CD4-positive, alpha-beta T cell (primary cell): ENCODE data around the gene CLDN6. TPM values are rescaled to one million over a fixed set of nuclear protein-coding genes. Genes with fewer than 3 reads are reported as not detected.

Experiments
- ATAC-seq: fragments of 200-7000 bp; cut with Tn5 transposase; one replicate; pipeline ENCODE4 v1.10.0; 2022; ENCODE audit warnings: mild to moderate bottlenecking; ENCODE audit not compliant: poor library complexity
- CTCF ChIA-PET: fragments of 350-600 bp; sonication (Branson Sonifier 250); formaldehyde crosslinking; loops from one replicate; lab custom pipeline; 2021; ENCODE audit warnings: antibody characterized with exemption, inconsistent platforms; lab: Charles Lee
- POLR2A ChIA-PET: fragments of 350-600 bp; sonication (Branson Sonifier 250); formaldehyde crosslinking; loops from one replicate; lab custom pipeline; 2021; ENCODE audit warnings: antibody characterized with exemption, inconsistent platforms; lab: Charles Lee
- DNase-seq, 14 experiments: peaks; one replicate each; pipeline ENCODE4 v3.0.0-alpha.2; 2013 to 2020; ENCODE audit warnings: mixed read lengths in 2 of 14
- H3K27ac ChIP-seq, 2 donors: one replicate each; pipeline versions ENCODE4 v1.5.1 to v1.7.0; 2013; ENCODE audit warnings: low read length in 2 of 2, low read depth in 1 of 2, mild to moderate bottlenecking in 1 of 2
- H3K27me3 ChIP-seq, 2 experiments: 1 replicate in 1 of 2; 2 replicates in 1 of 2; pipeline versions ENCODE4 v1.6.1 to v1.7.0; 2013; ENCODE audit warnings: low read length in 2 of 2, control low read depth in 1 of 2, mild to moderate bottlenecking in 1 of 2, moderate library complexity in 1 of 2; ENCODE audit not compliant: insufficient read depth in 2 of 2, control insufficient read depth in 1 of 2
- H3K36me3 ChIP-seq: one replicate; pipeline ENCODE4 v1.6.1; 2013; ENCODE audit warnings: low read length, control low read depth; ENCODE audit not compliant: insufficient read depth
- H3K4me1 ChIP-seq: one replicate; pipeline ENCODE4 v1.6.1; 2013; ENCODE audit warnings: low read length, control low read depth; ENCODE audit not compliant: insufficient read depth
- H3K4me3 ChIP-seq: one replicate; pipeline ENCODE4 v1.5.1; 2013; ENCODE audit warnings: mild to moderate bottlenecking, low read length, moderate library complexity
- H3K9me3 ChIP-seq, 2 experiments: 1 replicate in 1 of 2; 2 replicates in 1 of 2; pipeline versions ENCODE4 v1.6.1 to v1.7.0; 2013; ENCODE audit warnings: low read length in 2 of 2, mild to moderate bottlenecking in 2 of 2, control low read depth in 1 of 2, moderate library complexity in 1 of 2; ENCODE audit not compliant: control insufficient read depth in 1 of 2, insufficient read depth in 1 of 2
- H3K27ac Mint-ChIP-seq: one replicate; pipeline ENCODE4 v1.8.0; 2020; ENCODE audit warnings: mixed read lengths
- H3K27me3 Mint-ChIP-seq: one replicate; pipeline ENCODE4 v1.8.0; 2021; ENCODE audit warnings: mixed read lengths
- H3K36me3 Mint-ChIP-seq: one replicate; pipeline ENCODE4 v1.8.0; 2021; ENCODE audit warnings: low read depth, mixed read lengths
- H3K4me1 Mint-ChIP-seq: one replicate; pipeline ENCODE4 v1.8.0; 2021; ENCODE audit warnings: low read depth, mixed read lengths
- H3K4me3 Mint-ChIP-seq: one replicate; pipeline ENCODE4 v1.8.0; 2020; ENCODE audit warnings: mild to moderate bottlenecking, mixed read lengths
- H3K9me3 Mint-ChIP-seq: one replicate; pipeline ENCODE4 v1.8.0; 2020; ENCODE audit warnings: mixed read lengths
- CTCF ChIP-seq: fragments of 200-600 bp; IDR thresholded peaks from one replicate; pipeline ENCODE4 v1.8.0; 2022; ENCODE audit warnings: antibody characterized with exemption, mild to moderate bottlenecking
- intact Hi-C, 2 experiments: fragments of 100-400 bp; cut with DNase I in 1 of 2; cut with micrococcal nuclease in 1 of 2; formaldehyde crosslinking; loops; one replicate each; pipeline versions ENCODE4 v1.15.1 to v1.9.0; 2023 to 2025; cut with DNase I, micrococcal nuclease
- total RNA-seq, 174 experiments: library from RNA in 2 of 174; stranded (reverse) in 2 of 174; gene quantifications; one replicate each; pipeline ENCODE4 v1.2.3 and lab custom pipeline; 2021 to 2026

Gene CLDN6
- total RNA-seq, 2 experiments from 2014 or later: not detected

- no peak for TF ChIP-seq CTCF
- Histone ChIP-seq H3K27ac (peak overlapping the region; percentile 35 to 80), H3K4me3 (peak overlapping the region; percentile 63), H3K36me3 (peaks cover 3% of the 10 kb centered on the region), H3K9me3 (no peaks in the 10 kb centered on the region), H3K27me3 (peaks cover 3 to 4% of the 10 kb centered on the region in 2 experiments), H3K4me1 (peaks cover 75% of the 10 kb centered on the region)
- H3K27me3 Mint-ChIP-seq: peaks cover 4% of the 10 kb centered on the region
- H3K27ac Mint-ChIP-seq: peak overlapping the region; percentile 78
- H3K9me3 Mint-ChIP-seq: no peaks in the 10 kb centered on the region
- peak overlapping the region; percentile 85 for H3K4me3 Mint-ChIP-seq
- intact Hi-C loops: loop anchor here (2.0 to 10.0 kb wide), 3 partner anchors 16 to 434 kb away; no protein-coding TSS in a partner anchor
- H3K36me3 Mint-ChIP-seq: peaks cover 5% of the 10 kb centered on the region
- peaks cover 49% of the 10 kb centered on the region for H3K4me1 Mint-ChIP-seq
- ATAC-seq: peak; percentile 10
- ChIA-PET CTCF (interaction anchor here (0.7 to 5.4 kb wide), 8 partner anchors 8 to 109 kb away, joined by 3 to 38 read pairs (median 6); no protein-coding TSS in a partner anchor), POLR2A (interaction anchor here (0.7 to 3.3 kb wide), 11 partner anchors 9 to 1035 kb away, joined by 3 to 24 read pairs (median 4); partner anchors contain the start of genes NAA60, PKMYT1, ZNF213 and ZNF263)
- peak in 13 of 14 experiments; percentile 45 to 87 (median 70) for DNase-seq
Measured at GRCh38 chr16:3020604-3021448, 2.8 kb upstream of the CLDN6 start.

GRCh38 chr16:3020247-3020603 is 2.2 kb upstream of the CLDN6 start, which contains the start of gene TNFRSF12A:
Gene TNFRSF12A, plus strand, starts transcription at chr16:3020368. Its CDS starts 30 bp downstream, at chr16:3020398.
- no peaks in the 10 kb centered on the region for H3K9me3 Mint-ChIP-seq
- peak within 1 kb of the TSS; percentile 87 for H3K4me3 Mint-ChIP-seq
- ATAC-seq (no peak), DNase-seq (peak in 12 of 14 experiments; percentile 28 to 88 (median 62))
- H3K4me1 Mint-ChIP-seq: peaks cover 49% of the 10 kb centered on the region
- Histone ChIP-seq H3K9me3 (no peaks in the 10 kb centered on the region), H3K27me3 (peaks cover 3 to 4% of the 10 kb centered on the region in 2 experiments), H3K4me1 (peaks cover 69% of the 10 kb centered on the region), H3K36me3 (no peaks in the 10 kb centered on the region), H3K27ac (peak within 1 kb of the TSS; percentile 35 to 80), H3K4me3 (peak within 1 kb of the TSS; percentile 63)
- H3K27me3 Mint-ChIP-seq: peaks cover 4% of the 10 kb centered on the region
- peak within 1 kb of the TSS; percentile 78 for H3K27ac Mint-ChIP-seq
- ChIA-PET POLR2A (interaction anchor here (0.7 to 3.3 kb wide), 11 partner anchors 10 to 1036 kb away, joined by 3 to 24 read pairs (median 4); partner anchors contain the start of genes NAA60, PKMYT1, ZNF213 and ZNF263), CTCF (interaction anchor here (0.7 to 5.4 kb wide), 7 partner anchors 8 to 109 kb away, joined by 3 to 38 read pairs (median 6); no protein-coding TSS in a partner anchor)
- intact Hi-C loops: loop anchor here (2.0 to 10.0 kb wide), 3 partner anchors 15 to 435 kb away; no protein-coding TSS in a partner anchor
- H3K36me3 Mint-ChIP-seq: peaks cover 5% of the 10 kb centered on the region
- TF ChIP-seq CTCF: no peak

GRCh38 chr16:3019594-3020246 is 1.7 kb upstream of the CLDN6 start:
- H3K9me3 Mint-ChIP-seq: no peaks in the 10 kb centered on the region
- H3K36me3 Mint-ChIP-seq: peaks cover 5% of the 10 kb centered on the region
- no peak for TF ChIP-seq CTCF
- DNase-seq (no peak), ATAC-seq (no peak)
- H3K4me3 Mint-ChIP-seq: peak overlapping the region; percentile 87
- CTCF ChIA-PET: interaction anchor here (0.7 to 5.4 kb wide), 7 partner anchors 8 to 110 kb away, joined by 3 to 38 read pairs (median 9); no protein-coding TSS in a partner anchor
- peaks cover 49% of the 10 kb centered on the region for H3K4me1 Mint-ChIP-seq
- peaks cover 4% of the 10 kb centered on the region for H3K27me3 Mint-ChIP-seq
- Histone ChIP-seq H3K4me3 (peak overlapping the region; percentile 63), H3K4me1 (peaks cover 66% of the 10 kb centered on the region), H3K27me3 (peaks cover 3 to 4% of the 10 kb centered on the region in 2 experiments), H3K9me3 (no peaks in the 10 kb centered on the region), H3K27ac (no peak overlapping the region), H3K36me3 (no peaks in the 10 kb centered on the region)
- peak overlapping the region; percentile 51 for H3K27ac Mint-ChIP-seq
- POLR2A ChIA-PET: interaction anchor here (0.6 to 3.3 kb wide), 11 partner anchors 10 to 1036 kb away, joined by 3 to 24 read pairs (median 4); partner anchors contain the start of genes NAA60, ZNF213 and ZNF263
- intact Hi-C loops: loop anchor here (2.0 to 10.0 kb wide), 3 partner anchors 15 to 435 kb away; no protein-coding TSS in a partner anchor
